ACC112 (cell line): Measurements from ENCODE around the gene LTBR.

Experiments
- H2AFZ ChIP-seq: fragments of 200-600 bp; sonication (generic); one replicate; pipeline ENCODE4 v1.6.0; 2017; ENCODE audit warnings: antibody characterized with exemption, low read length; ENCODE audit not compliant: unreplicated experiment
- H3K27ac ChIP-seq: fragments of 200-600 bp; sonication (generic); 2 replicates; pipeline ENCODE4 v1.5.1; 2014; ENCODE audit warnings: low read depth, mild to moderate bottlenecking, antibody characterized with exemption, low read length, moderate library complexity
- H3K27me3 ChIP-seq: fragments of 200-600 bp; sonication (generic); 2 replicates; pipeline ENCODE4 v1.6.1; 2014; ENCODE audit warnings: mild to moderate bottlenecking, antibody characterized with exemption, low read length, moderate library complexity, mixed read lengths; ENCODE audit not compliant: insufficient read depth
- H3K36me3 ChIP-seq: fragments of 200-600 bp; sonication (generic); 2 replicates; pipeline ENCODE4 v1.6.1; 2016; ENCODE audit warnings: mild to moderate bottlenecking, antibody characterized with exemption, low read length, moderate library complexity, mixed read lengths; ENCODE audit not compliant: insufficient read depth
- H3K4me1 ChIP-seq: fragments of 200-600 bp; sonication (generic); one replicate; pipeline ENCODE4 v1.6.1; 2016; ENCODE audit warnings: low read length, mixed read lengths; ENCODE audit not compliant: insufficient read depth, unreplicated experiment, control insufficient read depth
- H3K4me3 ChIP-seq: fragments of 200-600 bp; sonication (generic); 2 replicates; pipeline ENCODE4 v1.5.1; 2014; ENCODE audit warnings: mild to moderate bottlenecking, low read depth, low read length
- H3K79me2 ChIP-seq: fragments of 200-600 bp; sonication (generic); one replicate; pipeline ENCODE4 v1.6.0; 2016; ENCODE audit warnings: low read length; ENCODE audit not compliant: control insufficient read depth, unreplicated experiment, insufficient read depth

LTBR gene

GRCh38 chr12:6376870-6377666, 6.9 kb upstream of the LTBR start:
- Histone ChIP-seq H3K36me3 (no peaks in the 10 kb centered on the region), H3K4me1 (peaks cover 53% of the 10 kb centered on the region), H3K79me2 (no peaks in the 10 kb centered on the region), H3K27ac (peak overlapping the region; percentile 78), H2AFZ (no peak overlapping the region), H3K27me3 (no peaks in the 10 kb centered on the region), H3K4me3 (peak overlapping the region; percentile 2; the same call in 1 of the 2 replicates)

- Histone ChIP-seq H3K4me1 (peaks cover 49% of the 10 kb centered on the region), H3K27ac (peak overlapping the region; percentile 78), H3K27me3 (no peaks in the 10 kb centered on the region), H3K4me3 (no peak overlapping the region), H3K79me2 (no peaks in the 10 kb centered on the region), H3K36me3 (no peaks in the 10 kb centered on the region), H2AFZ (no peak overlapping the region)
These were observed 6.3 kb upstream of the LTBR start for GRCh38 chr12:6377667-6377994.

GRCh38 chr12:6378709-6379472, 5.1 kb upstream of the LTBR start:
- Histone ChIP-seq H3K27ac (no peak overlapping the region), H3K36me3 (no peaks in the 10 kb centered on the region), H3K4me1 (peaks cover 46% of the 10 kb centered on the region), H3K79me2 (peaks cover 7% of the 10 kb centered on the region), H3K4me3 (no peak overlapping the region), H2AFZ (no peak overlapping the region), H3K27me3 (no peaks in the 10 kb centered on the region)

- Histone ChIP-seq H3K4me1 (peaks cover 35% of the 10 kb centered on the region), H3K36me3 (no peaks in the 10 kb centered on the region), H3K79me2 (peaks cover 22% of the 10 kb centered on the region), H3K4me3 (no peak overlapping the region), H2AFZ (no peak overlapping the region), H3K27ac (no peak overlapping the region), H3K27me3 (no peaks in the 10 kb centered on the region)
These were observed 3.5 kb upstream of the LTBR start for GRCh38 chr12:6380141-6381121.

GRCh38 chr12:6382371-6382770, 1.6 kb upstream of the LTBR start:
- H3K27me3 ChIP-seq, result no peaks in the 10 kb centered on the region
- H2AFZ ChIP-seq, result no peak overlapping the region
- H3K79me2 ChIP-seq, result peaks cover 38% of the 10 kb centered on the region
- H3K27ac ChIP-seq, result no peak overlapping the region
- H3K36me3 ChIP-seq, result peaks cover 12% of the 10 kb centered on the region
- H3K4me1 ChIP-seq, result peaks cover 30% of the 10 kb centered on the region
- H3K4me3 ChIP-seq, result no peak overlapping the region

GRCh38 chr12:6382982-6383381, 980 bp upstream of the LTBR start:
- Histone ChIP-seq H3K4me1 (peaks cover 25% of the 10 kb centered on the region), H2AFZ (no peak overlapping the region), H3K27ac (no peak overlapping the region; the same call in 1 of the 2 replicates), H3K27me3 (no peaks in the 10 kb centered on the region), H3K79me2 (peaks cover 44% of the 10 kb centered on the region), H3K36me3 (peaks cover 12% of the 10 kb centered on the region), H3K4me3 (peak overlapping the region; percentile 81; the same call in 1 of the 2 replicates)

- Histone ChIP-seq H2AFZ (no peak overlapping the region), H3K27me3 (no peaks in the 10 kb centered on the region), H3K4me3 (peak overlapping the region; percentile 81), H3K4me1 (peaks cover 25% of the 10 kb centered on the region), H3K79me2 (peaks cover 45% of the 10 kb centered on the region), H3K27ac (peak overlapping the region; percentile 77), H3K36me3 (peaks cover 12% of the 10 kb centered on the region)
These were observed 806 bp downstream of the LTBR start for GRCh38 chr12:6384499-6385436.

- peaks cover 16% of the 10 kb centered on the region for H3K36me3 ChIP-seq
- no peak overlapping the region for H2AFZ ChIP-seq
- no peaks in the 10 kb centered on the region for H3K27me3 ChIP-seq
- peak overlapping the region; percentile 7; the same call in 1 of the 2 replicates for H3K27ac ChIP-seq
- peak overlapping the region; percentile 49 for H3K4me3 ChIP-seq
- peaks cover 45% of the 10 kb centered on the region for H3K79me2 ChIP-seq
- peaks cover 25% of the 10 kb centered on the region for H3K4me1 ChIP-seq
These were observed 2.1 kb downstream of the LTBR start for GRCh38 chr12:6386038-6386437.

- Histone ChIP-seq H3K4me1 (peaks cover 25% of the 10 kb centered on the region), H3K36me3 (peaks cover 19% of the 10 kb centered on the region), H2AFZ (no peak overlapping the region), H3K27me3 (no peaks in the 10 kb centered on the region), H3K4me3 (peak overlapping the region; percentile 49), H3K79me2 (peaks cover 45% of the 10 kb centered on the region), H3K27ac (peak overlapping the region; percentile 7; the same call in 1 of the 2 replicates)
These were observed 2.5 kb downstream of the LTBR start for GRCh38 chr12:6386491-6386890.
